Spinal cord (tissue), 10 donors: ENCODE data around the gene ZNF77. TPM values are rescaled to one million over a fixed set of nuclear protein-coding genes. Genes with fewer than 3 reads are reported as not detected.

ENCODE experiments used
- DNase-seq, 6 donors: peaks; one replicate each; pipeline versions ENCODE4 v3.0.0 to v3.0.0-alpha.2; 2013 to 2015; ENCODE audit warnings: low spot score in 6 of 6, low read depth in 4 of 6
- H3K27ac ChIP-seq: one replicate; pipeline ENCODE4 v1.5.1; 2013; ENCODE audit warnings: low read depth, low read length, control low read depth
- H3K27me3 ChIP-seq: one replicate; pipeline ENCODE4 v1.6.1; 2013; ENCODE audit warnings: low read length; ENCODE audit not compliant: control insufficient read depth, insufficient read depth
- H3K36me3 ChIP-seq: one replicate; pipeline ENCODE4 v1.6.1; 2013; ENCODE audit warnings: low read length; ENCODE audit not compliant: control insufficient read depth, insufficient read depth
- H3K4me1 ChIP-seq: one replicate; pipeline ENCODE4 v1.6.1; 2013; ENCODE audit warnings: low read length; ENCODE audit not compliant: control insufficient read depth, insufficient read depth
- H3K4me3 ChIP-seq: one replicate; pipeline ENCODE4 v1.5.1; 2013; ENCODE audit warnings: low read depth, low read length, control low read depth
- H3K9me3 ChIP-seq: one replicate; pipeline ENCODE4 v1.6.1; 2013; ENCODE audit warnings: low read length; ENCODE audit not compliant: control insufficient read depth, insufficient read depth
- WGBS: methylation state at CpG from one replicate; pipeline ENCODE4 v1.1.5; 2013; ENCODE audit warnings: missing lambda C conversion rate; ENCODE audit not compliant: insufficient coverage; 5-methylcytosine and 5-hydroxymethylcytosine counted together
- polyA plus RNA-seq, 2 donors: library from polyadenylated mRNA; unstranded; fragments of 120-200 nt; gene quantifications; one replicate each; pipeline ENCODE4 v1.2.1, GENCODE V29; 2013; ENCODE audit not compliant: insufficient read length in 2 of 2
- total RNA-seq, 2 donors: library from RNA; depleted of rRNA in 1 of 2; stranded (reverse); fragments of 120-200 nt in 1 of 2; fragments of >200 nt in 1 of 2; gene quantifications; one replicate each; pipeline versions ENCODE4 v1.2.3 to v1.2.4, GENCODE V29; 2013 to 2014
- donor health status: healthy.

Gene ZNF77
- total and polyA plus RNA-seq, 4 donors, result 5.9 to 14.2 (median 7.6) TPM

DNA sequence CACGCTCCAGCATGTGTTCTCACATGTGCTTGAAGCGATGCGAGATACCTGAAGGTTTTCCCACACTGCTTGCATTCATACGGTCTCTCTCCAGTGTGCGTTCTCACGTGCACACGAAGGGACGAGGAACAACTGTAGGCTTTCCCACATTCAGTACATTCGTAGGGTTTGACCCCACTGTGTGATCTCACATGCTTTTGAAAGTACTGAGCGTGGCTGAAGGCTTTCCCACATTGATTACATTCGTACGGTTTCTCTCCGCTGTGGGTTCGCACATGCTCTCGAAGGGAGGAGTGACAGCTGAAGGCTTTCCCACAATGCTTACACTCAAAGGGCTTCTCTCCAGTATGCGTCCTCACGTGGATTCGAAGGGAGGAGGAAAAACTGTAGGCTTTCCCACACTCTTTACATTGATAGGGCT is 11.3 kb downstream of the ZNF77 start:
- Histone ChIP-seq H3K27me3 (no peaks in the 10 kb centered on the region), H3K9me3 (peaks cover 18% of the 10 kb centered on the region), H3K27ac (no peak overlapping the region), H3K36me3 (peaks cover 49% of the 10 kb centered on the region), H3K4me3 (no peak overlapping the region), H3K4me1 (no peaks in the 10 kb centered on the region)
- WGBS, result 97% methylated on average over 15 of the region's 18 CpGs
- DNase-seq, result no peak

DNA sequence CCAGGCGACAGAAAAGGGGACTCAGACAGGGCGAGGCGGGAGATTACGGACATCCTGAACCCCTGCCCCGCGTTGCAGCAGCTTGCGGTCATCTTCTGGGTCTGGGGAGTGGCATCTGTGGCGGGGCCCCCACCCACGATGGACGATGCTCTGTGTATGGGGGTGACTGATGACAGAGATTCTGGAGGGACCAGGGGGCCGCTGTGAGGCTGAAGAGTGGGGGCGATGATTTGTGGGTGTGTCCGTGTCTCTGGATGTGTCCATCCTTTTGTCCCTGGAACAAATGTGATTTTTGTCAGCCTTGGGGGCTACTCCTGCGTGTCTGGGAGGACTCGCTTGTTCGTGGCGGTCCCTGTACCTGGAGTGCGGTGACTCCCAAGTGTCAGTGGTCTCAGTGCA is 17.7 kb downstream of the ZNF77 start:
- H3K9me3 ChIP-seq, result peaks cover 1% of the 10 kb centered on the region
- H3K4me3 ChIP-seq, result no peak overlapping the region
- H3K27ac ChIP-seq, result no peak overlapping the region
- H3K36me3 ChIP-seq, result peaks cover 12% of the 10 kb centered on the region
- H3K4me1 ChIP-seq, result peaks cover 11% of the 10 kb centered on the region
- DNase-seq, result no peak
- WGBS, result 93% methylated on average over 17 of the region's 18 CpGs
- H3K27me3 ChIP-seq, result no peaks in the 10 kb centered on the region

DNA sequence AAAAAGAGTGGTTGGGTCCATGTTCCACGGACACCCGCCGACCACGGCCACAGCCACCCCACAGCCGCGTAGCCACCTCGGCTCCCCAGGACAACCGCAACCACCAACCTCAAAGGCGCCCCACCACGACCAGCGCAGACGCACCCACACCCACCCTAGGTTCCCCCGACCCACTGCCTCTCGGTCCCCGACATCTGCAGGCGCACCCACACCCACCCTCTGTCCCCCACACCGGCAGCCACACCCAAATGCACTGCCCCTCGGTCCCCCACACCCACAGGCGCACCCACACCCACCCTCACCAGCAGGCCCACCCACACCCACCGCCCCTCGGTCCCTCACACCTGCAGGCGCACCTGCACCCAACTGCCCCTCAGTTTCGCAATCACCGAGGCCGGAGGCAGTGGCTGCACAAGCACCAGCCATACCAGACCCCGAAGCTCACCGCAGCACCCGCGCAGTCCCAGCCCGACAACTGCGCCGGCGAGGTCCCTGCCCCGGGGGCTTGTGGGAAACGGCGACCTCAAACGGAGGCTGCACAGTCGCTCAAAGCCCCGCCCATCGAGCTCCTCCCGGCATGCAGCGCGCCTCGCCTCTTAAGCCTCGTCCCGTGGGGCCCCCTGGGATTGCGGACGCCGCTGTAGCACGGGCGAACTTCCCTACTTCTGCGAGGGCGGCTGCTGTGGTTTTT is 18.3 kb downstream of the ZNF77 start:
- peaks cover 11% of the 10 kb centered on the region for H3K4me1 ChIP-seq
- H3K36me3 ChIP-seq, result peaks cover 12% of the 10 kb centered on the region
- no peak for DNase-seq
- H3K27ac ChIP-seq, result no peak overlapping the region
- no peak overlapping the region for H3K4me3 ChIP-seq
- no peaks in the 10 kb centered on the region for H3K9me3 ChIP-seq
- 78% methylated on average over 49 of the region's 53 CpGs for WGBS
- no peaks in the 10 kb centered on the region for H3K27me3 ChIP-seq

DNA sequence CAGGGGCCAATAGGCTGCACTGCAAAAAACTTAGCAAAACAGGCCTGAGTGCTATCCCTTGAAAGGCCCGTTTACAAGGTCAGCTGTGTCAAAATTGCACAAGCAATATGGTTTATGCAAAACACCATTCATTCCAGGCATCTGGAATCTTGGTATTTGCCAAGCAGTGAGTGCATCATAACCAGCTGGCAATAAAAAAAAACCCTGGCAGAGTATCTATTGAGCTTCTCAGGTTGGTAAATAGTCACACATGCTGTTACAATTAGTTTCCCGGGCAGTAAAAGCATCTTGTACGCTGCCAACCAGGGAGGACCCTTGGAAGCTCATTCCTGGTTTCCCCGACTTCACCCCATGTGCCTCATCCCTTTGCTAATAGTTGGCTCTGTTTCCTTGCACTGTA is 21.3 kb downstream of the ZNF77 start:
- no peaks in the 10 kb centered on the region for H3K27me3 ChIP-seq
- peaks cover 11% of the 10 kb centered on the region for H3K4me1 ChIP-seq
- no peaks in the 10 kb centered on the region for H3K9me3 ChIP-seq
- peaks cover 14% of the 10 kb centered on the region for H3K36me3 ChIP-seq
- H3K27ac ChIP-seq, result no peak overlapping the region
- DNase-seq, result peak in 5 of 6 donors; percentile 33 to 93 (median 63)
- 12% methylated on average over 3 of the region's 4 CpGs for WGBS
- H3K4me3 ChIP-seq, result no peak overlapping the region

DNA sequence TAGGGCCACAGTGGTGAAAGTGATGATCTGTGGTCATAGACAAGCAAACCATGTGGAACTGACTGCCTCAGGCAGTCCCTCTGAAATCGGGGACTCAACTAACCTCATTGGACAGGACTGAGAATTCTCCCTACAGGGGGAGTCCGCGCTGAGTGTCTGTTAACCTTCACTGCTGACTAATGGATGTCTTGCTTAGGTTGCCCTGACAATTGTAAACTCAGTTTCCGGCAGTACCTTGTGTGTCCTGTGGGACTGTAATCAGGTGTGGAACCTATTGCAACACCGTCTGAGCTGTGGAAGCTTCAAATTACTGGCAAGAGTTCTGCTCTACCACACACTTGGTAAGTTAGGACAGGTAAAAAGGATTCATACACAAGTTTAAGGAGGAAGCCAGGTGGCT is 21.8 kb downstream of the ZNF77 start:
- whole genome bisulfite sequencing, result 24% methylated on average over 5 of the region's 5 CpGs
- DNase-seq, result no peak
- Histone ChIP-seq H3K9me3 (no peaks in the 10 kb centered on the region), H3K4me1 (peaks cover 11% of the 10 kb centered on the region), H3K27me3 (no peaks in the 10 kb centered on the region), H3K27ac (no peak overlapping the region), H3K4me3 (no peak overlapping the region), H3K36me3 (peaks cover 15% of the 10 kb centered on the region)

DNA sequence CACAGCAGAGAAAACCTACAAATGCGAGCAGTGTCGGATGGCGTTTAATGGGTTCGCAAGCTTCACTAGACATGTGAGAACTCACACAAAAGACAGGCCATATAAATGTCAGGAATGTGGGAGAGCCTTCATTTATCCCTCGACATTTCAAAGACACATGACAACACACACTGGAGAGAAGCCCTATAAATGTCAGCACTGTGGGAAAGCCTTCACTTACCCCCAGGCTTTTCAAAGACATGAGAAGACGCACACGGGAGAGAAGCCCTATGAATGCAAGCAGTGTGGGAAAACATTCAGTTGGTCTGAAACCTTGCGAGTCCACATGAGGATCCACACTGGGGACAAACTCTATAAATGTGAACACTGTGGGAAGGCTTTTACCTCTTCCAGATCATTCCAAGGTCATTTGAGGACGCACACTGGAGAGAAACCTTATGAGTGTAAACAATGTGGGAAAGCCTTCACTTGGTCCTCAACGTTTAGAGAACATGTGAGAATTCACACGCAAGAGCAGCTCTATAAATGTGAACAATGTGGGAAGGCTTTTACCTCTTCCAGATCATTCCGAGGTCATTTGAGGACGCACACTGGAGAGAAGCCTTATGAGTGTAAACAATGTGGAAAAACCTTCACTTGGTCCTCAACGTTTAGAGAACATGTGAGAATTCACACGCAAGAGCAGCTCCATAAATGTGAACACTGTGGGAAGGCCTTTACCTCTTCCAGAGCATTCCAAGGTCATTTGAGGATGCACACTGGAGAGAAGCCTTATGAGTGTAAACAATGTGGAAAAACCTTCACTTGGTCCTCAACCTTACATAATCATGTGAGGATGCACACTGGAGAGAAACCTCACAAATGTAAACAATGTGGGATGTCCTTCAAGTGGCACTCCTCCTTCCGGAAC is 27.2 kb downstream of the ZNF77 start:
- Histone ChIP-seq H3K36me3 (peaks cover 10% of the 10 kb centered on the region), H3K4me1 (peaks cover 1% of the 10 kb centered on the region), H3K4me3 (no peak overlapping the region), H3K27me3 (no peaks in the 10 kb centered on the region), H3K9me3 (no peaks in the 10 kb centered on the region), H3K27ac (no peak overlapping the region)
- DNase-seq, result no peak
- 92% methylated on average over 6 of the region's 16 CpGs for WGBS

DNA sequence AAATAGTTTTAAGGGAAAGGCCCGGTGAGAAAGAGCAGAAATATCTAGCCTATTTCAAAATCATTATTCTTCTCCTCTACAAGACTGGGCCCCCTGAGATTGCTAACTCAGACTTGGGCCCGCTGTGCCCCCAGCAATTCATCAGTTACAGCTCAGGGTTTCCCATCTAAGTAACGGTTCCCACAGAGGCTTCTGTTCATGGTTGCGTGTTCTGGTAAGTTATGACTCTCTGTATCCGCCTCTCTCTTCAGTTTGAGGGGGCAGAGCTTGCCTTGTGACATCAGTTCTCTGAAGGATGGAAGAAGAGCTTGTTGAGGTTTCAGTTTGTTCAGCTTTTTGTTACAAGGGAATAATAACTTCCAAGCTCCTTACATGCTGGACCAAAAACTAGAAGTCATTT is 32.5 kb downstream of the ZNF77 start:
- no peaks in the 10 kb centered on the region for H3K27me3 ChIP-seq
- 100% methylated on average over 2 of the region's 5 CpGs for WGBS

DNA sequence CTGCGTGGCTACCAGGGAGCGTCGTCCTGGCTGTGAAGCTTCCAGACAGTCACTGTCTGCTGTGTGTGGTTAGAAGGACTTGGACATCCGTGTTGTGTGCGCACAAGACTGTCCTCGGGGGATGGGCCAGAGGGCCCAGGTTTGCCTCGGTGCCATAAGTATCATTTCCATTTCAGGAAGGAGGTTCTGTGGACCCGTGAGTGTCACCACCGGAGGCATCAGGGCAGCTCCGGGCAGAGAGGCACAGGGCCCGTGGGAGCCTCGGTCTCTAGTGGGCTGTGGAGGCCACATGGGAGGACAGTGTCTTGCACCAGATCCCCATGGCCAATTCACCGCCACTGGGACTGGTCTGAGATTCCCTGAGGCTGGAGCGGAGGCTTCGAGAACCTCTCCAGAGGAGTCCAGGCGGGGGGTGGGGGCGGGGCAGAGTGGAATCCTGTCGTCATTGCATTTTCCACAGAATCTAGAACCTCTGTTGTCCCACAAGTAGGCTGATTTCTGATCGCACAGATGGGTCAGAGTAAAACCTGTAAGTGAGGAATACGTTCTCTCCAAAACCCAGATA is 38.1 kb downstream of the ZNF77 start:
- Histone ChIP-seq H3K27me3 (no peaks in the 10 kb centered on the region), H3K27ac (no peak overlapping the region), H3K9me3 (no peaks in the 10 kb centered on the region), H3K36me3 (peaks cover 5% of the 10 kb centered on the region), H3K4me3 (no peak overlapping the region), H3K4me1 (peaks cover 4% of the 10 kb centered on the region)
- no peak for DNase-seq
- 93% methylated on average over 15 of the region's 20 CpGs for WGBS

More for the DNA sequence above, 32.5 kb downstream of the ZNF77 start:
- Histone ChIP-seq H3K4me3 (no peak overlapping the region), H3K27ac (no peak overlapping the region), H3K36me3 (peaks cover 4% of the 10 kb centered on the region), H3K9me3 (no peaks in the 10 kb centered on the region), H3K4me1 (no peaks in the 10 kb centered on the region)
- no peak for DNase-seq

DNA sequence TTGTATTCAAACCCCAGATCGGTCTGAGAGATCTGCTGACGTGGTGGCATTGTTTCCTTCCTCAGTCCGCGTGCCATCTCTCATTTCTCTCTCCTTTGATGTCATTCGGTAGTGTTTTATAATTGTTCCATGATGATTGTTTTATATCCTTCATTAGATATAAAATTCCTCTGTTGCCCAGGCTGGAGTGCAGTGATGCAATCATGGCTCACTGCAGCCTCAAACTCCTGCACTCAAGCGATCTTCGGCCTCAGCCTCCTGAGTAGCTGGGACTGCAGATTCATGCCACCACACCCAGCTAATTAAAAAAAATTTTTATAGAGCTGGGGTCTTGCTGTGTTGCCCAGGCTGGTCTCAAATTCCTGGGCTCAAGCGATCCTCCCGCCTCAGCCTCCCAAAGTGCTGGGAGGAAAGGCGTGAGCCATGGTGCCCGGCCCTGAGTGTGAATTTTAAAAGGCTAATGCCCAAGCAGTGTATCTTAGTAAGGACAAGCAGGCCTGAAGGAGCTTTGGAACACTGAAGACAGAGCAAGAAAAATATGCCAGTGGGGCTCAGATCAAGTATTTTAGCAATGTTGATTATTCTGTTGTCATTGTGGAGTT is 38.8 kb downstream of the ZNF77 start:
- no peaks in the 10 kb centered on the region for H3K9me3 ChIP-seq
- 97% methylated on average over 4 of the region's 11 CpGs for WGBS
- no peak overlapping the region for H3K4me3 ChIP-seq
- H3K27me3 ChIP-seq, result no peaks in the 10 kb centered on the region
- H3K36me3 ChIP-seq, result peaks cover 5% of the 10 kb centered on the region
- DNase-seq, result no peak
- peaks cover 11% of the 10 kb centered on the region for H3K4me1 ChIP-seq
- no peak overlapping the region for H3K27ac ChIP-seq
